GM23338 (cell line): ENCODE data around the gene CNTN5. TPM values are rescaled to one million over a fixed set of nuclear protein-coding genes. Genes with fewer than 3 reads are reported as not detected.

ENCODE experiments used
- ATAC-seq: fragments of 200-7000 bp; cut with Tn5 transposase; 3 replicates; pipeline ENCODE4 v1.9.1; 2020
- DNase-seq: peaks from one replicate; pipeline ENCODE4 v3.0.0-alpha.2; 2015; ENCODE audit warnings: low spot score
- H2AFZ ChIP-seq: fragments of 200-600 bp; sonication (generic); 2 replicates; pipeline ENCODE4 v1.8.0; 2016; ENCODE audit warnings: antibody characterized with exemption, mild to moderate bottlenecking, moderate library complexity
- H3F3A ChIP-seq: fragments of 200-600 bp; sonication (generic); replicated peaks from 2 replicates; pipeline ENCODE4 v1.8.0; 2017; ENCODE audit warnings: antibody characterized with exemption, mixed run types, low read depth
- H3K27ac ChIP-seq: fragments of 200-600 bp; sonication (generic); 2 replicates; pipeline ENCODE4 v1.6.1; 2016; ENCODE audit warnings: low read depth
- H3K27me3 ChIP-seq: fragments of 200-600 bp; sonication (generic); 2 replicates; pipeline ENCODE4 v1.8.0; 2016; ENCODE audit warnings: mild to moderate bottlenecking, mixed run types, moderate library complexity; ENCODE audit not compliant: insufficient read depth
- H3K36me3 ChIP-seq: fragments of 200-600 bp; sonication (generic); 2 replicates; pipeline ENCODE4 v1.8.0; 2016; ENCODE audit warnings: mild to moderate bottlenecking; ENCODE audit not compliant: insufficient read depth
- H3K4me1 ChIP-seq: fragments of 200-600 bp; sonication (generic); 2 replicates; pipeline ENCODE4 v1.8.0; 2016; ENCODE audit warnings: mild to moderate bottlenecking, moderate library complexity; ENCODE audit not compliant: insufficient read depth
- H3K4me2 ChIP-seq: fragments of 200-600 bp; sonication (generic); 2 replicates; pipeline ENCODE4 v1.7.1; 2017; ENCODE audit warnings: mixed run types
- H3K4me3 ChIP-seq: fragments of 200-600 bp; sonication (generic); 2 replicates; pipeline ENCODE4 v1.6.1; 2016; ENCODE audit warnings: mixed run types
- H3K79me2 ChIP-seq: fragments of 200-600 bp; sonication (generic); replicated peaks from 2 replicates; pipeline ENCODE4 v1.8.0; 2017; ENCODE audit warnings: mild to moderate bottlenecking; ENCODE audit not compliant: insufficient read depth
- H3K9me2 ChIP-seq: fragments of 200-600 bp; sonication (generic); 2 replicates; pipeline ENCODE4 v1.8.0; 2017; ENCODE audit not compliant: insufficient read depth
- H4K20me1 ChIP-seq: fragments of 200-600 bp; sonication (generic); replicated peaks from 2 replicates; pipeline ENCODE4 v1.8.0; 2017; ENCODE audit warnings: mild to moderate bottlenecking; ENCODE audit not compliant: insufficient read depth
- H3K27ac Mint-ChIP-seq: 2 replicates; pipeline ENCODE4 v1.8.0; 2020; ENCODE audit warnings: inconsistent platforms, mild to moderate bottlenecking, moderate library complexity, mixed read lengths
- H3K27me3 Mint-ChIP-seq: 3 replicates; pipeline ENCODE4 v1.8.0; 2022; ENCODE audit warnings: low read depth, mild to moderate bottlenecking, moderate library complexity, mixed read lengths, inconsistent platforms; ENCODE audit not compliant: insufficient read depth, poor library complexity
- H3K36me3 Mint-ChIP-seq: 3 replicates; pipeline ENCODE4 v1.8.0; 2021; ENCODE audit warnings: low read depth, mild to moderate bottlenecking, inconsistent platforms, moderate library complexity, mixed read lengths
- H3K4me1 Mint-ChIP-seq: 3 replicates; pipeline ENCODE4 v1.8.0; 2020; ENCODE audit warnings: mild to moderate bottlenecking, inconsistent platforms, mixed read lengths
- H3K4me3 Mint-ChIP-seq: 3 replicates; pipeline ENCODE4 v1.8.0; 2021; ENCODE audit warnings: moderate library complexity, mild to moderate bottlenecking, inconsistent platforms, mixed read lengths
- H3K9me3 Mint-ChIP-seq: 3 replicates; pipeline ENCODE4 v1.8.0; 2020; ENCODE audit warnings: moderate library complexity, mild to moderate bottlenecking, inconsistent platforms, mixed read lengths
- POLR2AphosphoS5 ChIP-seq: IDR thresholded peaks from 2 replicates; pipeline ENCODE4 v1.6.1; 2016; ENCODE audit warnings: antibody characterized with exemption, low read depth
- polyA plus RNA-seq: library from polyadenylated mRNA; unstranded; fragments of >200 nt; fragmentation: Nextera tagmentation; extraction: Ambion mirVana; gene quantifications from 2 replicates; pipeline ENCODE4 v1.2.1, GENCODE V29; 2016
- total RNA-seq: library from RNA; depleted of rRNA; stranded (reverse); fragments of >200 nt; shearing (Covaris generic); gene quantifications from 2 replicates; pipeline ENCODE4 v1.2.3, GENCODE V29; 2014
- TF ChIP-seq, protein P1 (sequence below): fragments of 250-450 bp; sonication (Bioruptor Pico); IDR thresholded peaks from 2 replicates; pipeline ENCODE4 v1.5.0; 2020; ENCODE audit warnings: mild to moderate bottlenecking, moderate library complexity
- TF ChIP-seq, protein P2 (sequence below), 2 experiments: fragments of 200-600 bp in 1 of 2; sonication (generic) in 1 of 2; conservative IDR thresholded peaks; 2 replicates each; pipeline versions ENCODE4 v1.5.1 to v1.6.1; 2016 to 2017; ENCODE audit warnings: antibody characterized with exemption in 2 of 2, low read depth in 2 of 2, mild to moderate bottlenecking in 2 of 2, moderate library complexity in 1 of 2

The CNTN5 gene
- total and polyA plus RNA-seq, 2 experiments from 2014 or later, result not detected

DNA sequence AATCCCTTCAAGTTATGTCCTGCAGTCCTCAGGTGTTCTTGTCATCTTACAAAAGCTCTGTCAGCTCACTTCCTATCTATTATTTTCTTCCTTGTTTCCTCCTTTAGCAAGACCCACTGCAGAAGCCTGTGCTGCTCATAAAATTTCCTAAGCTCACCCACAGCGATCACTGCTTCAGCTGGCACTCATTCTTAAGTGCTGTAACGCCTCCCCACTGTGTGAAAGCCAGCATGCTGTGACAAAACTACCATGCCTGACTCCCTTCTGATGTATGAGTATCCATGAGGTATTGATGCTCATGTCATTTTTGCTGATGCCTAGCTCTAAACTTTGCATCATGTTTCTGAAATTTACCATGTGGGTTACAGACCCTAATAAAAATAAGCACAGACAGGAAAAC is 41.5 kb upstream of the CNTN5 start (continued):
- TF ChIP-seq, protein P1, sequence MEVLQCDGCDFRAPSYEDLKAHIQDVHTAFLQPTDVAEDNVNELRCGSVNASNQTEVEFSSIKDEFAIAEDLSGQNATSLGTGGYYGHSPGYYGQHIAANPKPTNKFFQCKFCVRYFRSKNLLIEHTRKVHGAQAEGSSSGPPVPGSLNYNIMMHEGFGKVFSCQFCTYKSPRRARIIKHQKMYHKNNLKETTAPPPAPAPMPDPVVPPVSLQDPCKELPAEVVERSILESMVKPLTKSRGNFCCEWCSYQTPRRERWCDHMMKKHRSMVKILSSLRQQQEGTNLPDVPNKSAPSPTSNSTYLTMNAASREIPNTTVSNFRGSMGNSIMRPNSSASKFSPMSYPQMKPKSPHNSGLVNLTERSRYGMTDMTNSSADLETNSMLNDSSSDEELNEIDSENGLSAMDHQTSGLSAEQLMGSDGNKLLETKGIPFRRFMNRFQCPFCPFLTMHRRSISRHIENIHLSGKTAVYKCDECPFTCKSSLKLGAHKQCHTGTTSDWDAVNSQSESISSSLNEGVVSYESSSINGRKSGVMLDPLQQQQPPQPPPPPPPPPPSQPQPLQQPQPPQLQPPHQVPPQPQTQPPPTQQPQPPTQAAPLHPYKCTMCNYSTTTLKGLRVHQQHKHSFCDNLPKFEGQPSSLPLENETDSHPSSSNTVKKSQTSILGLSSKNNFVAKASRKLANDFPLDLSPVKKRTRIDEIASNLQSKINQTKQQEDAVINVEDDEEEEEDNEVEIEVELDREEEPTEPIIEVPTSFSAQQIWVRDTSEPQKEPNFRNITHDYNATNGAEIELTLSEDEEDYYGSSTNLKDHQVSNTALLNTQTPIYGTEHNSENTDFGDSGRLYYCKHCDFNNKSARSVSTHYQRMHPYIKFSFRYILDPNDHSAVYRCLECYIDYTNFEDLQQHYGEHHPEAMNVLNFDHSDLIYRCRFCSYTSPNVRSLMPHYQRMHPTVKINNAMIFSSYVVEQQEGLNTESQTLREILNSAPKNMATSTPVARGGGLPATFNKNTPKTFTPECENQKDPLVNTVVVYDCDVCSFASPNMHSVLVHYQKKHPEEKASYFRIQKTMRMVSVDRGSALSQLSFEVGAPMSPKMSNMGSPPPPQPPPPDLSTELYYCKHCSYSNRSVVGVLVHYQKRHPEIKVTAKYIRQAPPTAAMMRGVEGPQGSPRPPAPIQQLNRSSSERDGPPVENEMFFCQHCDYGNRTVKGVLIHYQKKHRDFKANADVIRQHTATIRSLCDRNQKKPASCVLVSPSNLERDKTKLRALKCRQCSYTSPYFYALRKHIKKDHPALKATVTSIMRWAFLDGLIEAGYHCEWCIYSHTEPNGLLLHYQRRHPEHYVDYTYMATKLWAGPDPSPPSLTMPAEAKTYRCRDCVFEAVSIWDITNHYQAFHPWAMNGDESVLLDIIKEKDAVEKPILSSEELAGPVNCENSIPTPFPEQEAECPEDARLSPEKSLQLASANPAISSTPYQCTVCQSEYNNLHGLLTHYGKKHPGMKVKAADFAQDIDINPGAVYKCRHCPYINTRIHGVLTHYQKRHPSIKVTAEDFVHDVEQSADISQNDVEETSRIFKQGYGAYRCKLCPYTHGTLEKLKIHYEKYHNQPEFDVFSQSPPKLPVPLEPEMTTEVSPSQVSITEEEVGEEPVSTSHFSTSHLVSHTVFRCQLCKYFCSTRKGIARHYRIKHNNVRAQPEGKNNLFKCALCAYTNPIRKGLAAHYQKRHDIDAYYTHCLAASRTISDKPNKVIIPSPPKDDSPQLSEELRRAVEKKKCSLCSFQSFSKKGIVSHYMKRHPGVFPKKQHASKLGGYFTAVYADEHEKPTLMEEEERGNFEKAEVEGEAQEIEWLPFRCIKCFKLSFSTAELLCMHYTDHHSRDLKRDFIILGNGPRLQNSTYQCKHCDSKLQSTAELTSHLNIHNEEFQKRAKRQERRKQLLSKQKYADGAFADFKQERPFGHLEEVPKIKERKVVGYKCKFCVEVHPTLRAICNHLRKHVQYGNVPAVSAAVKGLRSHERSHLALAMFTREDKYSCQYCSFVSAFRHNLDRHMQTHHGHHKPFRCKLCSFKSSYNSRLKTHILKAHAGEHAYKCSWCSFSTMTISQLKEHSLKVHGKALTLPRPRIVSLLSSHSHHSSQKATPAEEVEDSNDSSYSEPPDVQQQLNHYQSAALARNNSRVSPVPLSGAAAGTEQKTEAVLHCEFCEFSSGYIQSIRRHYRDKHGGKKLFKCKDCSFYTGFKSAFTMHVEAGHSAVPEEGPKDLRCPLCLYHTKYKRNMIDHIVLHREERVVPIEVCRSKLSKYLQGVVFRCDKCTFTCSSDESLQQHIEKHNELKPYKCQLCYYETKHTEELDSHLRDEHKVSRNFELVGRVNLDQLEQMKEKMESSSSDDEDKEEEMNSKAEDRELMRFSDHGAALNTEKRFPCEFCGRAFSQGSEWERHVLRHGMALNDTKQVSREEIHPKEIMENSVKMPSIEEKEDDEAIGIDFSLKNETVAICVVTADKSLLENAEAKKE, result no peak
- TF ChIP-seq, protein P2, sequence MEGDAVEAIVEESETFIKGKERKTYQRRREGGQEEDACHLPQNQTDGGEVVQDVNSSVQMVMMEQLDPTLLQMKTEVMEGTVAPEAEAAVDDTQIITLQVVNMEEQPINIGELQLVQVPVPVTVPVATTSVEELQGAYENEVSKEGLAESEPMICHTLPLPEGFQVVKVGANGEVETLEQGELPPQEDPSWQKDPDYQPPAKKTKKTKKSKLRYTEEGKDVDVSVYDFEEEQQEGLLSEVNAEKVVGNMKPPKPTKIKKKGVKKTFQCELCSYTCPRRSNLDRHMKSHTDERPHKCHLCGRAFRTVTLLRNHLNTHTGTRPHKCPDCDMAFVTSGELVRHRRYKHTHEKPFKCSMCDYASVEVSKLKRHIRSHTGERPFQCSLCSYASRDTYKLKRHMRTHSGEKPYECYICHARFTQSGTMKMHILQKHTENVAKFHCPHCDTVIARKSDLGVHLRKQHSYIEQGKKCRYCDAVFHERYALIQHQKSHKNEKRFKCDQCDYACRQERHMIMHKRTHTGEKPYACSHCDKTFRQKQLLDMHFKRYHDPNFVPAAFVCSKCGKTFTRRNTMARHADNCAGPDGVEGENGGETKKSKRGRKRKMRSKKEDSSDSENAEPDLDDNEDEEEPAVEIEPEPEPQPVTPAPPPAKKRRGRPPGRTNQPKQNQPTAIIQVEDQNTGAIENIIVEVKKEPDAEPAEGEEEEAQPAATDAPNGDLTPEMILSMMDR (conservative IDR thresholded peaks at IDR 0.05; ENCODE audit: low read depth in 2 of 2), result no peak

DNA sequence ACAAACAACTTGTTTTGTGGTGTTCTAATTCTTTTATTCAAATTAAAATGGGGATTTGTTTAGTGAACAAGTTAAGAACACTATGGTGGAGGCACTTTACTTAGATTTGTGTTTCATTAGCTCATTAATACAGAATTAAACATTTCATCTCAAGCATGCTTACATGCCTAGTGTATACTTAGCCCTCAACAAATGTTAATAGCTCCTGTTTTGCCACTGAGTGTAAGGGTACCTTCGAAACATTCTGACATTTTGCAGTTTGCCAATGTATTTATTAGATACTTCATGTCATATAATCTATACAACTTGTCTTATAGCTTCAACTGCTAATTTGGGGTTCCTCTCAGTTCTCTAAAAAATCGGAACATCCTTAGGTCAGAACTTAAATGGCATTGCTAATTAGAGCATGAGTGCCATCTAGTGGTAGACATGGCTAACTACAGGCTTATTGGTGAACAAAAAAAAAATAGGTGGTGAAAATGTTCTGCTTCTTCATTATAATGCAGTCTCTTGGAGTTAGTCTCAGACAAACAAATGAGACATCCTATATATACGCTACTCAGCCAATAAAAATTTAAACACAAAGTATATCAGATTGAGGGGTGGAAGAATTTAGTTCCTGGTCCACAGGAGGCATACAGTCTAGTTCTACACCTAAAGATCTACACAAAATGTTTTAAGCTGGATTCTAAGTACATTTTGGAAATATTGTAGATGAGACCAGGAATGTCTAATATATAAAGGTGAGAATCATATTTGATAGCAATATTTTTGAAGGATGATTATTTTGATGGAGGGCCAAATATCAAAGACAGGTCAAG is 4.9 kb upstream of the CNTN5 start:
- Histone ChIP-seq H3K36me3 (no peaks in the 10 kb centered on the region), H3K4me1 (no peaks in the 10 kb centered on the region)

More for the DNA sequence above, 4.9 kb upstream of the CNTN5 start:
- no peak overlapping the region for H3K27ac ChIP-seq
- no peak overlapping the region for H2AFZ ChIP-seq
- Mint-ChIP-seq H3K36me3 (no peaks in the 10 kb centered on the region), H3K4me1 (peaks cover 8% of the 10 kb centered on the region; the same call in 2 of the 3 replicates), H3K27me3 (peaks cover 2% of the 10 kb centered on the region), H3K27ac (no peak overlapping the region), H3K9me3 (no peaks in the 10 kb centered on the region), H3K4me3 (no peak overlapping the region)
- no peak overlapping the region for H3K4me2 ChIP-seq
- ATAC-seq, result no peak
- no peaks in the 10 kb centered on the region for H3K9me2 ChIP-seq
- DNase-seq, result peak; percentile 71
- H4K20me1 ChIP-seq, result no peaks in the 10 kb centered on the region
- TF ChIP-seq POLR2AphosphoS5, result no peak
- TF ChIP-seq, protein P2 (conservative IDR thresholded peaks at IDR 0.05; ENCODE audit: low read depth in 2 of 2), result peak; percentile 86 to 98
- no peaks in the 10 kb centered on the region for H3K79me2 ChIP-seq
- no peak overlapping the region for H3K4me3 ChIP-seq
- H3K27me3 ChIP-seq, result peaks cover 15% of the 10 kb centered on the region
- no peaks in the 10 kb centered on the region for H3F3A ChIP-seq
